Measurements from ENCODE around the gene ABO.
"Not testable (repeated sequence)": the region's sequence is repeated elsewhere in the genome, so short reads cannot be mapped to it uniquely, and the experiment has no call there.

ABO gene

GRCh38 chr9:133248726-133249295 is 26.2 kb downstream of the ABO start:
- H3K27me3 Mint-ChIP-seq, result peaks cover 19% of the 10 kb centered on the region

GRCh38 chr9:133247632-133248031 is 27.4 kb downstream of the ABO start:
- no peak overlapping the region for H3K4me3 Mint-ChIP-seq
- no peaks in the 10 kb centered on the region for H3K9me3 Mint-ChIP-seq
- no peaks in the 10 kb centered on the region for H3K36me3 Mint-ChIP-seq (ENCODE audit: low read depth)
- DNase-seq (no peak), ATAC-seq (no peak)
- no peaks in the 10 kb centered on the region for H3K4me1 Mint-ChIP-seq
- peaks cover 21% of the 10 kb centered on the region for H3K27me3 Mint-ChIP-seq
- H3K27ac Mint-ChIP-seq, result no peak overlapping the region

More at GRCh38 chr9:133248726-133249295, 26.2 kb downstream of the ABO start:
- Mint-ChIP-seq H3K9me3 (no peaks in the 10 kb centered on the region), H3K27ac (no peak overlapping the region), H3K4me3 (no peak overlapping the region), H3K4me1 (no peaks in the 10 kb centered on the region), H3K36me3 (ENCODE audit: low read depth) (no peaks in the 10 kb centered on the region)
- ATAC-seq (no peak), DNase-seq (no peak)

- no peak for DNase-seq
- Mint-ChIP-seq H3K27me3 (peaks cover 23% of the 10 kb centered on the region), H3K4me3 (no peak overlapping the region), H3K9me3 (no peaks in the 10 kb centered on the region), H3K27ac (no peak overlapping the region), H3K36me3 (ENCODE audit: low read depth) (no peaks in the 10 kb centered on the region), H3K4me1 (no peaks in the 10 kb centered on the region)
- no peak for ATAC-seq
Measured at GRCh38 chr9:133246991-133247390, 28.0 kb downstream of the ABO start.

- ATAC-seq (no peak), DNase-seq (no peak)
- H3K4me1 Mint-ChIP-seq, result no peaks in the 10 kb centered on the region
- no peak overlapping the region for H3K27ac Mint-ChIP-seq
- H3K9me3 Mint-ChIP-seq, result no peaks in the 10 kb centered on the region
- H3K4me3 Mint-ChIP-seq, result no peak overlapping the region
- H3K27me3 Mint-ChIP-seq, result peaks cover 27% of the 10 kb centered on the region
- H3K36me3 Mint-ChIP-seq (ENCODE audit: low read depth), result no peaks in the 10 kb centered on the region
Measured at GRCh38 chr9:133246562-133246961, 28.4 kb downstream of the ABO start.

- ATAC-seq (no peak), DNase-seq (no peak)
- Mint-ChIP-seq H3K9me3 (no peaks in the 10 kb centered on the region), H3K36me3 (ENCODE audit: low read depth) (no peaks in the 10 kb centered on the region), H3K4me1 (peaks cover 10% of the 10 kb centered on the region), H3K27me3 (peaks cover 27% of the 10 kb centered on the region), H3K27ac (no peak overlapping the region), H3K4me3 (no peak overlapping the region)
Measured at GRCh38 chr9:133242991-133243390, 32.0 kb downstream of the ABO start.

- Mint-ChIP-seq H3K9me3 (no peaks in the 10 kb centered on the region), H3K36me3 (ENCODE audit: low read depth) (no peaks in the 10 kb centered on the region), H3K4me3 (no peak overlapping the region), H3K27me3 (peaks cover 34% of the 10 kb centered on the region), H3K27ac (no peak overlapping the region), H3K4me1 (peaks cover 11% of the 10 kb centered on the region)
- DNase-seq (no peak), ATAC-seq (no peak)
Measured at GRCh38 chr9:133242241-133242640, 32.8 kb downstream of the ABO start.

- peaks cover 31% of the 10 kb centered on the region for H3K27me3 Mint-ChIP-seq
- H3K4me3 Mint-ChIP-seq, result no peak overlapping the region
- ATAC-seq (no peak), DNase-seq (no peak)
- H3K9me3 Mint-ChIP-seq, result no peaks in the 10 kb centered on the region
- no peaks in the 10 kb centered on the region for H3K36me3 Mint-ChIP-seq (ENCODE audit: low read depth)
- H3K27ac Mint-ChIP-seq, result no peak overlapping the region
- peaks cover 11% of the 10 kb centered on the region for H3K4me1 Mint-ChIP-seq
Measured at GRCh38 chr9:133239533-133240090, 35.4 kb downstream of the ABO start.

- Mint-ChIP-seq H3K9me3 (no peaks in the 10 kb centered on the region), H3K36me3 (ENCODE audit: low read depth) (no peaks in the 10 kb centered on the region), H3K27me3 (peaks cover 28% of the 10 kb centered on the region), H3K27ac (no peak overlapping the region), H3K4me3 (peak overlapping the region; percentile 51), H3K4me1 (peaks cover 11% of the 10 kb centered on the region)
- DNase-seq (peak; percentile 78), ATAC-seq (peak; percentile 81)
Measured at GRCh38 chr9:133238851-133239532, 36.0 kb downstream of the ABO start.

GRCh38 chr9:133238272-133238850 is 36.6 kb downstream of the ABO start:
- DNase-seq, result peak; percentile 61
- Mint-ChIP-seq H3K4me1 (peaks cover 11% of the 10 kb centered on the region), H3K36me3 (ENCODE audit: low read depth) (no peaks in the 10 kb centered on the region), H3K27ac (no peak overlapping the region), H3K27me3 (peaks cover 23% of the 10 kb centered on the region), H3K4me3 (peak overlapping the region; percentile 51), H3K9me3 (no peaks in the 10 kb centered on the region)
- peak; percentile 66 for ATAC-seq

- no peak for DNase-seq
- H3K36me3 Mint-ChIP-seq (ENCODE audit: low read depth), result no peaks in the 10 kb centered on the region
- ATAC-seq, result no peak
- no peak overlapping the region for H3K27ac Mint-ChIP-seq
- H3K4me1 Mint-ChIP-seq, result peaks cover 11% of the 10 kb centered on the region
- peaks cover 23% of the 10 kb centered on the region for H3K27me3 Mint-ChIP-seq
- H3K9me3 Mint-ChIP-seq, result no peaks in the 10 kb centered on the region
- H3K4me3 Mint-ChIP-seq, result no peak overlapping the region
Measured at GRCh38 chr9:133237035-133237731, 37.8 kb downstream of the ABO start.

GRCh38 chr9:133236291-133237034 is 38.5 kb downstream of the ABO start:
- peaks cover 18% of the 10 kb centered on the region for H3K27me3 Mint-ChIP-seq
- H3K4me3 Mint-ChIP-seq; H3K27ac Mint-ChIP-seq; H3K9me3 Mint-ChIP-seq; DNase-seq; H3K36me3 Mint-ChIP-seq (ENCODE audit: low read depth); ATAC-seq: not testable (repeated sequence)
- H3K4me1 Mint-ChIP-seq, result peaks cover 11% of the 10 kb centered on the region

GRCh38 chr9:133235549-133236222 is 39.3 kb downstream of the ABO start:
- DNase-seq, result no peak

GRCh38 chr9:133234577-133235322 is 40.3 kb downstream of the ABO start:
- no peak for ATAC-seq
- no peak overlapping the region for H3K4me3 Mint-ChIP-seq
- H3K36me3 Mint-ChIP-seq (ENCODE audit: low read depth), result no peaks in the 10 kb centered on the region
- no peak overlapping the region for H3K27ac Mint-ChIP-seq
- peaks cover 9% of the 10 kb centered on the region for H3K27me3 Mint-ChIP-seq
- H3K4me1 Mint-ChIP-seq, result peaks cover 11% of the 10 kb centered on the region
- DNase-seq, result no peak
- no peaks in the 10 kb centered on the region for H3K9me3 Mint-ChIP-seq

More at GRCh38 chr9:133235549-133236222, 39.3 kb downstream of the ABO start:
- no peaks in the 10 kb centered on the region for H3K9me3 Mint-ChIP-seq
- H3K27me3 Mint-ChIP-seq, result peaks cover 13% of the 10 kb centered on the region
- ATAC-seq, result no peak
- peaks cover 11% of the 10 kb centered on the region for H3K4me1 Mint-ChIP-seq
- no peak overlapping the region for H3K4me3 Mint-ChIP-seq
- no peaks in the 10 kb centered on the region for H3K36me3 Mint-ChIP-seq (ENCODE audit: low read depth)
- H3K27ac Mint-ChIP-seq, result no peak overlapping the region

All from activated naive CD8-positive, alpha-beta T cell treated with anti-CD3 and anti-CD28 coated beads, Interleukin-2, amount 50 U/mL, for 24 hours (primary cell).